Sigmoid colon (tissue), 7 donors: ENCODE results near the gene GADL1. TPM values are rescaled to one million over a fixed set of nuclear protein-coding genes. Genes with fewer than 3 reads are reported as not detected.

ENCODE experiments used
- DNase-seq: peaks from one replicate; pipeline ENCODE4 v3.0.0-alpha.2; 2019
- H3K27ac ChIP-seq, 4 donors: fragments of 200-600 bp; sonication (generic); one replicate each; pipeline ENCODE4 v1.5.1; 2016 to 2019; ENCODE audit warnings: mild to moderate bottlenecking in 1 of 4
- H3K27me3 ChIP-seq, 3 donors: fragments of 200-600 bp; sonication (generic); one replicate each; pipeline ENCODE4 v1.5.1; 2019; ENCODE audit warnings: mild to moderate bottlenecking in 1 of 3
- H3K36me3 ChIP-seq, 4 donors: fragments of 200-600 bp; sonication (generic); one replicate each; pipeline ENCODE4 v1.5.1; 2016 to 2019
- H3K4me1 ChIP-seq, 4 donors: fragments of 200-600 bp; sonication (generic); one replicate each; pipeline ENCODE4 v1.5.1; 2017 to 2019
- H3K4me3 ChIP-seq, 4 donors: fragments of 200-600 bp; sonication (generic); one replicate each; pipeline ENCODE4 v1.5.1; 2017 to 2019; ENCODE audit warnings: mild to moderate bottlenecking in 2 of 4, moderate library complexity in 1 of 4
- H3K9me3 ChIP-seq, 4 donors: fragments of 200-600 bp in 3 of 4; sonication (generic) in 3 of 4; one replicate each; pipeline versions ENCODE4 v1.5.1 to v1.6.1; 2013 to 2019
- EP300 ChIP-seq, 4 donors: sonication (generic); formaldehyde crosslinking; IDR thresholded peaks; one replicate each; pipeline ENCODE4 v1.6.1; 2017; ENCODE audit warnings: antibody characterized with exemption in 4 of 4
- POLR2A ChIP-seq, 2 donors: fragments of 450-650 bp; IDR thresholded peaks; one replicate each; pipeline ENCODE4 v1.6.1; 2016; ENCODE audit warnings: antibody characterized with exemption in 2 of 2, mild to moderate bottlenecking in 2 of 2, moderate library complexity in 2 of 2
- POLR2AphosphoS5 ChIP-seq, 4 donors: sonication (generic); formaldehyde crosslinking; IDR thresholded peaks; one replicate each; pipeline ENCODE4 v1.6.1; 2017; ENCODE audit warnings: antibody characterized with exemption in 4 of 4
- WGBS, 2 donors: extraction: QIAGEN DNeasy Blood & Tissue Kit; methylation state at CpG; one replicate each; pipeline ENCODE4 v1.1.7; 2013; 5-methylcytosine and 5-hydroxymethylcytosine counted together
- intact Hi-C: fragments of 100-400 bp; cut with DNase I; formaldehyde crosslinking; loops from one replicate; pipeline ENCODE4 v1.15.1; 2023
- polyA plus RNA-seq, 3 donors: library from polyadenylated mRNA; stranded (reverse); fragments of 200-250 nt; gene quantifications; one replicate each; pipeline ENCODE4 v1.2.3, GENCODE V29; 2013
- total RNA-seq, 4 donors: library from RNA; depleted of rRNA; stranded (reverse); fragments of >200 nt; gene quantifications; one replicate each; pipeline ENCODE4 v1.1.0, GENCODE V29; 2016
- TF ChIP-seq, protein P1 (sequence below), 4 experiments: fragments of 450-650 bp in 3 of 4; fragments of 200-600 bp in 1 of 4; IDR thresholded peaks; one replicate each; pipeline ENCODE4 v1.5.1; 2016 to 2019; ENCODE audit warnings: antibody characterized with exemption in 4 of 4, mild to moderate bottlenecking in 3 of 4, moderate library complexity in 2 of 4
- donor health status: healthy with polysubstance abuse.
- donor health status: Bipolar disorder and iron deficiency.
- donor health status: healthy.

The GADL1 gene
- total and polyA plus RNA-seq, 7 donors = not detected

DNA sequence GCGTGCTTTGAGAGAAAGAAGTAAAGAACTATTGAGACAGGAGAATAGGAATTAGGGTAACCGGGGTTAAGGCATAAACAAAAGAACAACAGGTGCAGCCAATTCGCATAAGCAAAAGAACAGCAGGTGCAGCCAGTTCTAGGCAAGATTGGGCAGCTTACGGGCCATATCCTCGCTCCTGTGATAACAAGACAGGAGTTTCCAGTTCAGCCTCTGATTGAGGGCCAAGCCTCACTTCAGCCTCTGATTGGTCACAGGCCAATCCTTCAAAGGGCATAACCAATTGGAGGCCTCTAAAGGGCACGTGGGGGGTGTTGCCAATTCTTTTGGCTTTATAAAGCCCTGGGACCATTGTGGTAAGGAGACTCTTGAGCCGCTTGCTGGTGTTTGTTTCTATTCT is 143.5 kb downstream of the GADL1 start:
- Histone ChIP-seq H3K4me3 (no peak overlapping the region), H3K27me3 (no peaks in the 10 kb centered on the region), H3K9me3 (no peaks in the 10 kb centered on the region), H3K4me1 (peaks cover 0 to 19% (median 8%) of the 10 kb centered on the region in 4 donors), H3K27ac (no peak overlapping the region), H3K36me3 (no peaks in the 10 kb centered on the region)
- no peak for DNase-seq
- intact Hi-C loops = loop anchor here (5.0 kb wide), 1 partner anchor 709 kb away; no protein-coding TSS in a partner anchor
- no peak for TF ChIP-seq EP300 (IDR thresholded peaks at IDR 0.05)
- no peak for TF ChIP-seq POLR2AphosphoS5 (IDR thresholded peaks at IDR 0.05)
- TF ChIP-seq POLR2A (IDR thresholded peaks at IDR 0.05) = no peak
- TF ChIP-seq, protein P1, sequence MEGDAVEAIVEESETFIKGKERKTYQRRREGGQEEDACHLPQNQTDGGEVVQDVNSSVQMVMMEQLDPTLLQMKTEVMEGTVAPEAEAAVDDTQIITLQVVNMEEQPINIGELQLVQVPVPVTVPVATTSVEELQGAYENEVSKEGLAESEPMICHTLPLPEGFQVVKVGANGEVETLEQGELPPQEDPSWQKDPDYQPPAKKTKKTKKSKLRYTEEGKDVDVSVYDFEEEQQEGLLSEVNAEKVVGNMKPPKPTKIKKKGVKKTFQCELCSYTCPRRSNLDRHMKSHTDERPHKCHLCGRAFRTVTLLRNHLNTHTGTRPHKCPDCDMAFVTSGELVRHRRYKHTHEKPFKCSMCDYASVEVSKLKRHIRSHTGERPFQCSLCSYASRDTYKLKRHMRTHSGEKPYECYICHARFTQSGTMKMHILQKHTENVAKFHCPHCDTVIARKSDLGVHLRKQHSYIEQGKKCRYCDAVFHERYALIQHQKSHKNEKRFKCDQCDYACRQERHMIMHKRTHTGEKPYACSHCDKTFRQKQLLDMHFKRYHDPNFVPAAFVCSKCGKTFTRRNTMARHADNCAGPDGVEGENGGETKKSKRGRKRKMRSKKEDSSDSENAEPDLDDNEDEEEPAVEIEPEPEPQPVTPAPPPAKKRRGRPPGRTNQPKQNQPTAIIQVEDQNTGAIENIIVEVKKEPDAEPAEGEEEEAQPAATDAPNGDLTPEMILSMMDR (IDR thresholded peaks at IDR 0.05) = no peak
- 62 to 77% methylated on average over 7 of the region's 7 CpGs for WGBS, 2 donors

DNA sequence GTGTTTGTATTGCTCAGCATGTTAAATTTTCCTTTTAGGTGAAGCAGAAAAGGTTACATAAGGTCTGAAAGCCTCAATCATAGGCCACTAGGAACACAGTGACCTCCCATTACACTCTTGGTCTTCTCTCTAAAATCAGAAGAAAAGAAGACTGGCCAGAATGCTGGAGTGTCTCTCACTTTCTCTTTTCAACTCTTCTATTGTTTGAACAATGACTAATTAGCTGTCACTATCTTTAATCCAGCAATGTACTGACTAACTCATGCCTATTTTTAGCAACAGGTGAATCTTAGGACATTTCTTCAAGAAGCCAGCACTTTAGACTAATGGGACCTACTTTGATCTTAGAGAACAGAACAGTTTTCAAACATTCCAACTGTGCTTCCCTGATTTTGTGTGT is 145.2 kb downstream of the GADL1 start:
- intact Hi-C loops = loop anchor here (5.0 kb wide), 1 partner anchor 637 kb away; no protein-coding TSS in a partner anchor
- Histone ChIP-seq H3K27me3 (no peaks in the 10 kb centered on the region), H3K27ac (peak overlapping the region in 1 of 4 donors; percentile 12), H3K4me3 (no peak overlapping the region), H3K4me1 (peaks cover 0 to 2% (median 0%) of the 10 kb centered on the region in 4 donors), H3K36me3 (no peaks in the 10 kb centered on the region), H3K9me3 (no peaks in the 10 kb centered on the region)
- TF ChIP-seq EP300 (IDR thresholded peaks at IDR 0.05) (no peak), POLR2AphosphoS5 (IDR thresholded peaks at IDR 0.05) (no peak), POLR2A (IDR thresholded peaks at IDR 0.05) (no peak)
- TF ChIP-seq, protein P1 (IDR thresholded peaks at IDR 0.05) = no peak
- no peak for DNase-seq

DNA sequence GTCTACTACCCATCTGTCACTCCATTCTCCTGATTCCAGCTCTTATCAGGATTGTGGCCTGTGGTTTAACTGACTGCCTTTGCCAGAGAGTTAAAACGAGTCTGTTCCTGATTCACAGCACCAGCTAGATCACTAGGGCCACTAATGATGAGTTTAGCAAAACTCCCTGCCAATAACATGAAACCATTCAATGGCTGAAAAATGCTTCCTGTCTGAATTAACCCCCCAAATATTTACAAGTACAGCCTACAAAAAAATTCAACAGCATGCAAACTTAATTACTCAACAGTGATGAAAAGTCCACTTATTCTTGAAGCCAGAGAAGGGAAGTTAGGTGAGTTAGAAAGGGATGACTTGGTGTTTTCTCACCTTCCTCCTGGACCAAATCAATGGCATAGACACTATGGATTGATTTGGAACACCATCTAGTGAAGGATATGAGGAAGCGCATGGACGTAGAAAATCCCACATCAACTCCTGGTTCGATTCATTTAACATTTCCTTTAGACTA is 146.6 kb downstream of the GADL1 start:
- TF ChIP-seq, protein P1 (IDR thresholded peaks at IDR 0.05) = peak in 1 of 4 experiments; percentile 40
- TF ChIP-seq EP300 (IDR thresholded peaks at IDR 0.05) = no peak
- Histone ChIP-seq H3K27ac (no peak overlapping the region), H3K36me3 (no peaks in the 10 kb centered on the region), H3K4me1 (peaks cover 0 to 8% (median 3%) of the 10 kb centered on the region in 4 donors), H3K9me3 (no peaks in the 10 kb centered on the region), H3K27me3 (no peaks in the 10 kb centered on the region), H3K4me3 (no peak overlapping the region)
- no peak for DNase-seq
- intact Hi-C loops = loop anchor here (5.0 kb wide), 1 partner anchor 636 kb away; no protein-coding TSS in a partner anchor
- WGBS, 2 donors = 40 to 62% methylated on average over 4 of the region's 4 CpGs

DNA sequence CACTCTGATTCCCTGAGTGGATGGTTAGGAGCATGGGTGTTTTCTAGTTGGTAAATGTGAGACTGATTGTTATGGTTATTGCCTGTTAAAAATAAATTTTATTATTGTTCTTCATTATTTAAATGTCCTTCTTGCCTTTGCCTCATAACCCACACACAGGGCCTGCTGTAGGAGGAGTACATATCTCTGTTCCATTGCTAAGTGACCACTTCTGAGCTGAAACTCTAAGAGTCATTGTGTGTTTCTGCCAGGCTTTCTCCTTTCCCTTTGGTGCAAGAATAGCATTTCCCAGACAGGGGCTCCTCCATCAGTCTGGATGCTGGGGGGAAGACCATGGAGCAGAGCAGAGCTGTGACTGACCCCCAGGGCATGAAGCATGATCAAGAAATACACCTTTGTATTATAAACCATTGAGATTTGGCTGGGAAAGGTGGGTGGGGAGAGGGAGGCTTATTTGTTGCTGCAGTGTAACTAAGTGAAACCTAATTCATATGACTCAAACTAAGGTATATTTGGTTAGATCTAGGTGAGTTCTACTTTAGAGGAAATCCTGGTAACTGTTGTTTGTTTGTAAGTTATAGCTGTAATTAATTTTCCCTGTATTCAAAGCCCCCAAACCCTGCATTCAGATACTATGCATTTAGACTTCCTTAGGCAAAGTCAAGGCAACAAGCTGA is 150.7 kb downstream of the GADL1 start:
- Histone ChIP-seq H3K4me1 (peaks cover 0 to 14% (median 6%) of the 10 kb centered on the region in 4 donors), H3K9me3 (no peaks in the 10 kb centered on the region), H3K4me3 (no peak overlapping the region), H3K36me3 (no peaks in the 10 kb centered on the region), H3K27ac (no peak overlapping the region), H3K27me3 (no peaks in the 10 kb centered on the region)
- no peak for TF ChIP-seq EP300 (IDR thresholded peaks at IDR 0.05)
- DNase-seq = no peak
- intact Hi-C loops = no loop called here

DNA sequence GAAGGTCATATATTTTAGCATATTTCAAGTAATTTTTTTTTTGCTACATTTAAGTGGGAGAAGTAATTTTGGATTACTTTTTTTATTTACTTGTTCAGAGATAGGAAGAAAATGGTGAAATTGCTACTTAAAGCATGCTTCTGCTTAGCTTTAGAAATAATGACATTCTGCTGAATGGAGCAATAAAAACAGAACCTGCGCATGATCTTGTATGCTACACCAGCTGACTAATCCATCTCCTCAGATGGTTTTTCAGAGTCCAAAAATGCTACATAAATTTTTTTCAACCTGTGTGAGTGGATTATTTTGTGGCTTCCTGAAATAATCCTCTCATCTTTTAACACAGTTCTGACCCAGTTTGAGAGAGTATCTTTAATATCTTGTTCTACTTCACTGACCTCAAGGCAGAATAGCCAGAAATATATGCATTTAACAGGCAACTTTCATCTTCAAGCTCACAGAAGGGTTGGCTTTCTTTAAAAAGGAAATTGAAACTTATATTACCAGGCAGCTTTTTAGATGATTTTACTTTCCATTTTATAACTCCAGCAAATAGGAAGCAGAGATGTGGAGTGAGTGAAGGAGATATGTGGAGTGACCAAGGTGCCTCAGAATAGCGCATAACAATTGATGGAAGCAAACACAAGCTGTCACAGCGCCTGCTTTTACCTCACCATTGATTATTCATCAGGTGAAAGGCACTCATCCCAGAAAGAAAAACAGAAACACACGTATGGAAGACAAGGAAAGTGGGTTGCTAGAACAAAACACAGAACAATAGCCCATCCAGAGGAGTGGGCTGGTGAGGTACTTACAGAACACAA is 151.5 kb downstream of the GADL1 start:
- Histone ChIP-seq H3K27ac (no peak overlapping the region), H3K4me3 (no peak overlapping the region), H3K9me3 (no peaks in the 10 kb centered on the region), H3K36me3 (no peaks in the 10 kb centered on the region), H3K4me1 (peaks cover 0 to 14% (median 6%) of the 10 kb centered on the region in 4 donors), H3K27me3 (no peaks in the 10 kb centered on the region)
- intact Hi-C loops = no loop called here
- TF ChIP-seq POLR2A (IDR thresholded peaks at IDR 0.05) (no peak), EP300 (IDR thresholded peaks at IDR 0.05) (no peak)
- WGBS, 2 donors = 76 to 78% methylated on average over 4 of the region's 4 CpGs
- DNase-seq = no peak
